Gastrocnemius medialis (tissue), 4 donors: Measurements from ENCODE around the gene RUNDC1. TPM values are rescaled to one million over a fixed set of nuclear protein-coding genes. Genes with fewer than 3 reads are reported as not detected.

Source experiments
- total RNA-seq, 4 donors: library from RNA; depleted of rRNA; stranded (reverse); fragments of >200 nt; gene quantifications; one replicate each; pipeline versions ENCODE4 v1.1.0 to v1.2.3, GENCODE V29; 2016

Gene RUNDC1
- total RNA-seq, 4 donors from 2014 or later, result 13.8 to 19.8 (median 16.4) TPM

Other genes starting within 250 kb of the RUNDC1 start
- 10 to 100 TPM; 32.6 to 55.2 (median 47.5) TPM for gene EZH1, start 235.5 kb upstream of the RUNDC1 start, total RNA-seq
- 10 to 100 TPM; 17.5 to 31.2 (median 20.7) TPM for gene RAMP2, start 219.3 kb upstream of the RUNDC1 start, total RNA-seq
- 10 to 100 TPM; 44.8 to 54.6 (median 53.5) TPM for gene VPS25, start 207.1 kb upstream of the RUNDC1 start, total RNA-seq
- not detected for gene WNK4, start 200.0 kb upstream of the RUNDC1 start, total RNA-seq
- gene COA3, start 181.9 kb upstream of the RUNDC1 start, total RNA-seq, result 100 to 1,000 TPM in 1 of 4 donors, 10 to 100 TPM in 3; 76.2 to 104 (median 86.8) TPM
- gene CNTD1, start 181.7 kb upstream of the RUNDC1 start, total RNA-seq, result not detected
- gene BECN1, start 156.3 kb upstream of the RUNDC1 start, total RNA-seq, result 100 to 1,000 TPM in 1 of 4 donors, 10 to 100 TPM in 3; 82.3 to 102 (median 88.0) TPM
- gene PSME3, start 147.2 kb upstream of the RUNDC1 start, total RNA-seq, result 100 to 1,000 TPM in 1 of 4 donors, 10 to 100 TPM in 3; 84.2 to 101 (median 88.7) TPM
- 1 to 10 TPM in 2 of 4 donors, under 1 TPM in 2; 0.81 to 1.2 (median 1.0) TPM for gene AOC2, start 136.0 kb upstream of the RUNDC1 start, total RNA-seq
- 1 to 10 TPM; 2.2 to 7.2 (median 4.2) TPM for gene AOC3, start 129.4 kb upstream of the RUNDC1 start, total RNA-seq
- gene G6PC1, start 79.8 kb upstream of the RUNDC1 start, total RNA-seq, result under 1 TPM in 2 of 4 donors, not detected in 2; 0.36 to 0.47 TPM
- gene AARSD1, start 16.1 kb upstream of the RUNDC1 start, total RNA-seq, result 10 to 100 TPM; 21.4 to 30.1 (median 26.5) TPM
- gene PTGES3L, start 485 bp upstream of the RUNDC1 start, total RNA-seq, result 10 to 100 TPM; 29.1 to 68.3 (median 31.0) TPM
- gene RPL27, start 17.9 kb downstream of the RUNDC1 start, total RNA-seq, result 1,000 to 10,000 TPM in 2 of 4 donors, 100 to 1,000 TPM in 2; 800 to 1,300 (median 1,077) TPM
- 10 to 100 TPM in 1 of 4 donors, 1 to 10 TPM in 3; 1.3 to 11.0 (median 4.0) TPM for gene IFI35, start 26.2 kb downstream of the RUNDC1 start, total RNA-seq
- 10 to 100 TPM; 18.0 to 49.5 (median 35.8) TPM for gene VAT1, start 41.8 kb downstream of the RUNDC1 start, total RNA-seq
- under 1 TPM in 3 of 4 donors, not detected in 1; 0.04 to 0.10 (median 0.10) TPM for gene RND2, start 44.7 kb downstream of the RUNDC1 start, total RNA-seq
- 1 to 10 TPM; 2.8 to 4.8 (median 4.0) TPM for gene BRCA1, start 144.8 kb downstream of the RUNDC1 start, total RNA-seq
- 100 to 1,000 TPM; 135 to 162 (median 145) TPM for gene NBR1, start 190.6 kb downstream of the RUNDC1 start, total RNA-seq
- 1 to 10 TPM in 3 of 4 donors, under 1 TPM in 1; 0.32 to 5.6 (median 2.5) TPM for gene TMEM106A, start 231.3 kb downstream of the RUNDC1 start, total RNA-seq
- gene CCDC200, start 248.1 kb downstream of the RUNDC1 start, total RNA-seq, result not detected